Activated T-cell treated with anti-CD3 and anti-CD28 coated beads, Interleukin-2, amount 50 U/mL, for 4 hours (primary cell): ENCODE measurements around the gene IRGM. TPM values are rescaled to one million over a fixed set of nuclear protein-coding genes. Genes with fewer than 3 reads are reported as not detected.
"Not testable (repeated sequence)": the region's sequence is repeated elsewhere in the genome, so short reads cannot be mapped to it uniquely, and the experiment has no call there.

Experiments used
- ATAC-seq, 2 donors: fragments of 200-7000 bp; cut with Tn5 transposase; one replicate each; pipeline ENCODE4 v1.10.0; 2021
- DNase-seq: peaks from one replicate; pipeline ENCODE4 v3.0.0-alpha.2; 2020
- H3K27me3 Mint-ChIP-seq: one replicate; pipeline ENCODE4 v1.8.0; 2021; ENCODE audit warnings: low read depth, mixed read lengths
- H3K36me3 Mint-ChIP-seq: one replicate; pipeline ENCODE4 v1.8.0; 2022; ENCODE audit warnings: mixed read lengths; ENCODE audit not compliant: insufficient read depth
- H3K4me1 Mint-ChIP-seq: one replicate; pipeline ENCODE4 v1.8.0; 2021; ENCODE audit warnings: low read depth, mixed read lengths
- H3K4me3 Mint-ChIP-seq: one replicate; pipeline ENCODE4 v1.8.0; 2021; ENCODE audit warnings: mild to moderate bottlenecking, moderate library complexity, mixed read lengths
- H3K9me3 Mint-ChIP-seq: one replicate; pipeline ENCODE4 v1.8.0; 2021; ENCODE audit warnings: mixed read lengths
- total RNA-seq, 3 donors: library from RNA; stranded (reverse); gene quantifications; one replicate each; pipeline ENCODE4 v1.2.1, GENCODE V29; 2021

Gene IRGM
- 1 to 10 TPM in 2 of 3 donors, under 1 TPM in 1; 0.60 to 1.1 (median 1.1) TPM for total RNA-seq

- H3K9me3 Mint-ChIP-seq, H3K36me3 Mint-ChIP-seq, ATAC-seq, H3K27me3 Mint-ChIP-seq, DNase-seq: not testable (repeated sequence)
- Mint-ChIP-seq H3K4me3 (peak within 1 kb of the TSS; percentile 78), H3K4me1 (peaks cover 22% of the 10 kb centered on the region)
Measured at GRCh38 chr5:150846308-150846653, at the start of gene IRGM. IRGM (plus strand) TSS chr5:150846521; CDS start chr5:150848124, 1,603 bp downstream.

GRCh38 chr5:150797384-150797783, 48.9 kb upstream of the IRGM start:
- ATAC-seq = peak; percentile 28 to 63
- Mint-ChIP-seq H3K27me3 (peaks cover 2% of the 10 kb centered on the region), H3K4me1 (peaks cover 6% of the 10 kb centered on the region), H3K9me3 (no peaks in the 10 kb centered on the region), H3K4me3 (no peak overlapping the region), H3K36me3 (peaks cover 1% of the 10 kb centered on the region)
- no peak for DNase-seq

GRCh38 chr5:150801117-150801927, 45.0 kb upstream of the IRGM start:
- H3K9me3 Mint-ChIP-seq = no peaks in the 10 kb centered on the region
- H3K4me1 Mint-ChIP-seq = peaks cover 6% of the 10 kb centered on the region
- peaks cover 6% of the 10 kb centered on the region for H3K27me3 Mint-ChIP-seq
- no peak overlapping the region for H3K4me3 Mint-ChIP-seq
- DNase-seq = no peak
- H3K36me3 Mint-ChIP-seq = peaks cover 3% of the 10 kb centered on the region
- ATAC-seq = peak; percentile 38 to 53

- ATAC-seq (no peak), DNase-seq (no peak)
- H3K4me3 Mint-ChIP-seq = no peak overlapping the region
- no peaks in the 10 kb centered on the region for H3K9me3 Mint-ChIP-seq
- H3K27me3 Mint-ChIP-seq = peaks cover 6% of the 10 kb centered on the region
- H3K4me1 Mint-ChIP-seq = peaks cover 2% of the 10 kb centered on the region
- H3K36me3 Mint-ChIP-seq = peaks cover 2% of the 10 kb centered on the region
Measured at GRCh38 chr5:150804388-150804787, 41.9 kb upstream of the IRGM start.

GRCh38 chr5:150809363-150809762, 37.0 kb upstream of the IRGM start:
- no peaks in the 10 kb centered on the region for H3K4me1 Mint-ChIP-seq
- no peak overlapping the region for H3K4me3 Mint-ChIP-seq
- peaks cover 4% of the 10 kb centered on the region for H3K27me3 Mint-ChIP-seq
- no peaks in the 10 kb centered on the region for H3K9me3 Mint-ChIP-seq
- ATAC-seq = no peak
- DNase-seq = no peak
- H3K36me3 Mint-ChIP-seq = no peaks in the 10 kb centered on the region

- Mint-ChIP-seq H3K9me3 (peaks cover 16% of the 10 kb centered on the region), H3K27me3 (peaks cover 3% of the 10 kb centered on the region), H3K4me3 (no peak overlapping the region), H3K4me1 (no peaks in the 10 kb centered on the region), H3K36me3 (peaks cover 4% of the 10 kb centered on the region)
- DNase-seq = no peak
- no peak for ATAC-seq
Measured at GRCh38 chr5:150815010-150815409, 31.3 kb upstream of the IRGM start.

GRCh38 chr5:150816946-150817345, 29.4 kb upstream of the IRGM start:
- Mint-ChIP-seq H3K27me3 (no peaks in the 10 kb centered on the region), H3K9me3 (peaks cover 16% of the 10 kb centered on the region), H3K36me3 (peaks cover 4% of the 10 kb centered on the region), H3K4me3 (no peak overlapping the region), H3K4me1 (no peaks in the 10 kb centered on the region)
- ATAC-seq = no peak
- DNase-seq = no peak

GRCh38 chr5:150829744-150830143, 16.6 kb upstream of the IRGM start:
- ATAC-seq = no peak
- H3K9me3 Mint-ChIP-seq = peaks cover 30% of the 10 kb centered on the region
- H3K36me3 Mint-ChIP-seq = no peaks in the 10 kb centered on the region
- DNase-seq = no peak
- peaks cover 6% of the 10 kb centered on the region for H3K27me3 Mint-ChIP-seq
- no peaks in the 10 kb centered on the region for H3K4me1 Mint-ChIP-seq
- H3K4me3 Mint-ChIP-seq = no peak overlapping the region

- H3K4me1 Mint-ChIP-seq, DNase-seq, H3K36me3 Mint-ChIP-seq, H3K27me3 Mint-ChIP-seq, ATAC-seq, H3K4me3 Mint-ChIP-seq: not testable (repeated sequence)
- peaks cover 30% of the 10 kb centered on the region for H3K9me3 Mint-ChIP-seq
Measured at GRCh38 chr5:150831821-150832220, 14.5 kb upstream of the IRGM start.

- ATAC-seq (no peak), DNase-seq (no peak)
- Mint-ChIP-seq H3K9me3 (peaks cover 17% of the 10 kb centered on the region), H3K4me1 (no peaks in the 10 kb centered on the region), H3K36me3 (no peaks in the 10 kb centered on the region), H3K27me3 (peaks cover 9% of the 10 kb centered on the region), H3K4me3 (no peak overlapping the region)
Measured at GRCh38 chr5:150836064-150836463, 10.3 kb upstream of the IRGM start.

- DNase-seq (no peak), ATAC-seq (no peak)
- H3K27me3 Mint-ChIP-seq = peaks cover 10% of the 10 kb centered on the region
- H3K4me1 Mint-ChIP-seq = no peaks in the 10 kb centered on the region
- peaks cover 13% of the 10 kb centered on the region for H3K9me3 Mint-ChIP-seq
- no peak overlapping the region for H3K4me3 Mint-ChIP-seq
- H3K36me3 Mint-ChIP-seq = no peaks in the 10 kb centered on the region
Measured at GRCh38 chr5:150836703-150837102, 9.6 kb upstream of the IRGM start.

GRCh38 chr5:150845185-150845859, 999 bp upstream of the IRGM start:
- H3K9me3 Mint-ChIP-seq, H3K36me3 Mint-ChIP-seq, H3K4me3 Mint-ChIP-seq, ATAC-seq, H3K27me3 Mint-ChIP-seq, DNase-seq: not testable (repeated sequence)
- H3K4me1 Mint-ChIP-seq = peaks cover 22% of the 10 kb centered on the region

- Mint-ChIP-seq H3K9me3 (no peaks in the 10 kb centered on the region), H3K4me1 (peaks cover 22% of the 10 kb centered on the region), H3K36me3 (no peaks in the 10 kb centered on the region), H3K4me3 (peak overlapping the region; percentile 78), H3K27me3 (peaks cover 3% of the 10 kb centered on the region)
- ATAC-seq = peak; percentile 91 to 94
- DNase-seq = peak; percentile 47
Measured at GRCh38 chr5:150846654-150847333, 473 bp downstream of the IRGM start.

- no peaks in the 10 kb centered on the region for H3K9me3 Mint-ChIP-seq
- H3K36me3 Mint-ChIP-seq = no peaks in the 10 kb centered on the region
- no peak overlapping the region for H3K4me3 Mint-ChIP-seq
- ATAC-seq = no peak
- peaks cover 22% of the 10 kb centered on the region for H3K4me1 Mint-ChIP-seq
- H3K27me3 Mint-ChIP-seq = peaks cover 3% of the 10 kb centered on the region
- no peak for DNase-seq
Measured at GRCh38 chr5:150847334-150847695, 994 bp downstream of the IRGM start.
